ENCODE measurements around the gene OMP.
A peak's percentile ranks its signal among the peaks of the same experiment; 100 is the strongest.

Gene OMP

GRCh38 chr11:77069969-77070582, 32.6 kb upstream of the OMP start:
- H3K4me3 ChIP-seq, result no peak overlapping the region
- TF ChIP-seq CTCF (IDR thresholded peaks at IDR 0.05), result no peak
- no peak for DNase-seq (ENCODE audit: low spot score)
- peak overlapping the region in 1 of 2 donors; percentile 94 for H3K27ac ChIP-seq

GRCh38 chr11:77071077-77071476, 31.6 kb upstream of the OMP start:
- DNase-seq (ENCODE audit: low spot score), result no peak
- TF ChIP-seq CTCF (IDR thresholded peaks at IDR 0.05), result no peak
- Histone ChIP-seq H3K27ac (peak overlapping the region in 1 of 2 donors; percentile 94), H3K4me3 (no peak overlapping the region)

- DNase-seq (ENCODE audit: low spot score), result peak; percentile 72
- TF ChIP-seq CTCF (IDR thresholded peaks at IDR 0.05), result no peak
- Histone ChIP-seq H3K4me3 (no peak overlapping the region), H3K27ac (peak overlapping the region; percentile 91 to 94)
Measured at GRCh38 chr11:77071671-77072605, 30.7 kb upstream of the OMP start.

GRCh38 chr11:77072851-77073327, 29.8 kb upstream of the OMP start:
- TF ChIP-seq CTCF (IDR thresholded peaks at IDR 0.05), result no peak
- DNase-seq (ENCODE audit: low spot score), result no peak
- H3K4me3 ChIP-seq, result peak overlapping the region; percentile 39
- peak overlapping the region; percentile 91 to 94 for H3K27ac ChIP-seq

- peak overlapping the region; percentile 39 for H3K4me3 ChIP-seq
Measured at GRCh38 chr11:77073328-77074001, 29.2 kb upstream of the OMP start.

GRCh38 chr11:77074205-77074604, 28.4 kb upstream of the OMP start:
- H3K4me3 ChIP-seq, result no peak overlapping the region
- H3K27ac ChIP-seq, result peak overlapping the region; percentile 91 to 94
- TF ChIP-seq CTCF (IDR thresholded peaks at IDR 0.05), result no peak
- DNase-seq (ENCODE audit: low spot score), result peak; percentile 64

More at GRCh38 chr11:77073328-77074001, 29.2 kb upstream of the OMP start:
- TF ChIP-seq CTCF (IDR thresholded peaks at IDR 0.05), result no peak
- peak overlapping the region; percentile 91 to 94 for H3K27ac ChIP-seq
- DNase-seq (ENCODE audit: low spot score), result peak; percentile 96
